Retinal pigment epithelial cell (primary cell): ENCODE measurements around the gene GPATCH2.

Source experiments
- DNase-seq: peaks from one replicate; pipeline ENCODE4 v3.0.0-alpha.2; 2010; ENCODE audit warnings: low read depth
- H3K4me3 ChIP-seq: 2 replicates; pipeline ENCODE4 v1.5.1; 2011; ENCODE audit warnings: mild to moderate bottlenecking, low read length, control low read depth, moderate library complexity
- TF ChIP-seq, protein P1 (sequence below): conservative IDR thresholded peaks from 2 replicates; pipeline ENCODE4 v1.5.1; 2011; ENCODE audit warnings: low read depth, low read length, control low read depth, inconsistent platforms

Gene GPATCH2

DNA sequence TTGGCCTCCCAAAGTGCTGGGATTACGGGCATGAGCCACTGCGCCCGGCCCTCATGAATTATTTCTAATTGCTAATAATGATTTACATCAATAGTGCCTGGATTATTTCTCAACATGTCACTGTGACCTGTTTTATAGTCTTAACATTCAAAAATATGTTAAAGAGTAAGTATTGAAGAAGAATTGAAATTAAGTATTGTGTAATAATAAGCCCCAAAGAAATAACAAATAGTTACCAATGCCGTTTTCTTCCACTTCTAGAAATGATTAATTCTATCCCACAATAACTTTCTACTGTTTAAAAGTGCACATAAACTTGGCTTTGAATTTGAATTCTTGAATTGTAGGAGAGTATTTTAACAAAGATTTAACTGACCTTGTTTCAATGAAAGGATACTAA, 19.8 kb upstream of the GPATCH2 start:
- H3K4me3 ChIP-seq, result no peak overlapping the region
- DNase-seq, result no peak
- TF ChIP-seq, protein P1, sequence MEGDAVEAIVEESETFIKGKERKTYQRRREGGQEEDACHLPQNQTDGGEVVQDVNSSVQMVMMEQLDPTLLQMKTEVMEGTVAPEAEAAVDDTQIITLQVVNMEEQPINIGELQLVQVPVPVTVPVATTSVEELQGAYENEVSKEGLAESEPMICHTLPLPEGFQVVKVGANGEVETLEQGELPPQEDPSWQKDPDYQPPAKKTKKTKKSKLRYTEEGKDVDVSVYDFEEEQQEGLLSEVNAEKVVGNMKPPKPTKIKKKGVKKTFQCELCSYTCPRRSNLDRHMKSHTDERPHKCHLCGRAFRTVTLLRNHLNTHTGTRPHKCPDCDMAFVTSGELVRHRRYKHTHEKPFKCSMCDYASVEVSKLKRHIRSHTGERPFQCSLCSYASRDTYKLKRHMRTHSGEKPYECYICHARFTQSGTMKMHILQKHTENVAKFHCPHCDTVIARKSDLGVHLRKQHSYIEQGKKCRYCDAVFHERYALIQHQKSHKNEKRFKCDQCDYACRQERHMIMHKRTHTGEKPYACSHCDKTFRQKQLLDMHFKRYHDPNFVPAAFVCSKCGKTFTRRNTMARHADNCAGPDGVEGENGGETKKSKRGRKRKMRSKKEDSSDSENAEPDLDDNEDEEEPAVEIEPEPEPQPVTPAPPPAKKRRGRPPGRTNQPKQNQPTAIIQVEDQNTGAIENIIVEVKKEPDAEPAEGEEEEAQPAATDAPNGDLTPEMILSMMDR, result no peak

DNA sequence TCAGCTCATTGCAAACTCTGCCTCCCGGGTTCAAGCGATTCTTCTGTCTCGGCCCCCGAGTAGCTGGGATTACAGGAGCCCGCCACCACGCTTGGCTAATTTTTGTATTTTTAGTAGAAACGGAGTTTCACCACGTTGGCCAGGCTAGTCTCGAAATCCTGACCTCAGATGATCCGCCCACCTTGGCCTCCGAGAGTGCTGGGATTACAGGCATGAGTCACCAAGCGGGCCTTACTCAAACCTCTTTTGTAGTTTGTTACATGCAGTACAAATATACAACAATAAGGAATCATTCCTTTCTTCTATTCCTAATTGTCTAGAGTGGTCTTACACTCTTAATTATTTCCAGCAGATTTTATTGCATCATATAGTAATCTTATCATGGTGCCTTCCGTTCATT, 16.9 kb upstream of the GPATCH2 start:
- H3K4me3 ChIP-seq, result no peak overlapping the region
- DNase-seq, result no peak
- TF ChIP-seq, protein P1, result no peak

DNA sequence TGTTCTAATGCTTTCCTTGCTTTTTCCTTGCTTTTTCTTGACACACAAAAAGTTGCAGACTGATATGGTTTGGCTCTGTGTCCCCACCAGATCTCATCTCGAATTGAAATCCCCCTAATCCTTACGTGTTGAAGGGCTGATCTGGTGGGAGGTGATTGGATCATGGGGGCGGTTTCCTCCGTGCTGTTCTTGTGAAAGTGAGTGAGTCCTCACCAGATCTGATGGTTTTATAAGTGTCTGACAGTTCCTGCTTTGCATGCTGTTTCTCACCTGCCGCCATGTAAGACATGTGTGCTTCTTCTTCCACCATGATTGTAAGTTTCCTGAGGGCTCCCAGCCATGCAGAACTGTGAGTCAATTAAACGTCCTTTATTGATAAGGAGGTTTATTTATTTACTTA, 11.6 kb upstream of the GPATCH2 start:
- no peak for DNase-seq
- no peak overlapping the region for H3K4me3 ChIP-seq
- TF ChIP-seq, protein P1, result no peak

DNA sequence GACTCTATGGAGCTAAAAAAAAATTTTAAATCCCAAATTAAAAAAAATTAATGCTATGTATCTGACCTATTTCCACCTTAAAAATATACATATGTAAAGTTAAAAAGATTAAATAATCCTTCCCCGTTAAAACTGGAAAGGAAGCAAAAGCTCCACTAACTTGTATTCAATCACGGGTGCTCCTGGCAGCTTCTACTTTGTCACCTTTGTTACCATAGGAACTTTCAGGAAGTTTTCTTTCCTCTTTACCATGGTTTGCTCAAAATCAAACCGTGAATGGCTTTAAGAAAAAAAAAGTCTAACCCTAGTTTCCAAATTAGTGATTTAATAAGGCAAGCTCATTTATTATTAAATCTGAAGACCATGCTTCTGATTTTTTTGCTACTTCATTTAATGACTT, 3.5 kb downstream of the GPATCH2 start:
- TF ChIP-seq, protein P1, result no peak
- H3K4me3 ChIP-seq, result no peak overlapping the region
- no peak for DNase-seq

GRCh38 chr1:217626321-217626720, 4.6 kb downstream of the GPATCH2 start:
- no peak overlapping the region for H3K4me3 ChIP-seq
- no peak for DNase-seq
- TF ChIP-seq, protein P1, result no peak

DNA sequence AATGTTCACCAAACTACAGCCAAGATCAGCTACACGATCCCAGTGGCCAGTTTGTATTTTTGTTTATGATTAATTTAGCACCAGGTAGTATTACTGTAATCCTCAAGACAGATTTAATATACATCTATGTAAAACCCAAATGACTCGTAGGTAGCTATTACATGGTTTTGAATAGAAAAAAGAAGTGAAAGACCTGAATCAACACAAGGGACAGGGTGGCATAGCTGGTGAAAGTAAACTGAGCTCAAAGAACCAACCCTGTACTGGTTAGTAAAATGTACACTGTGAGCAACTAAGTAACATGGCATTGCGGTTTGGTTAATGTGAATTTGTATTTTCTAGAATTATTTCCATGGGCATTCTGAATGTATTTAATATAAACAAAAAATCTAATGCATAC, 8.8 kb downstream of the GPATCH2 start:
- TF ChIP-seq, protein P1, result no peak
- H3K4me3 ChIP-seq, result no peak overlapping the region
- no peak for DNase-seq

GRCh38 chr1:217620814-217621213, 10.1 kb downstream of the GPATCH2 start:
- TF ChIP-seq, protein P1, result no peak
- no peak for DNase-seq
- H3K4me3 ChIP-seq, result no peak overlapping the region
